Transverse colon (tissue), 4 donors: ENCODE measurements around the gene CNOT4. TPM values are rescaled to one million over a fixed set of nuclear protein-coding genes. Genes with fewer than 3 reads are reported as not detected.

ENCODE experiments used
- DNase-seq: peaks from one replicate; pipeline ENCODE4 v3.0.0-alpha.2; 2019
- H3K27ac ChIP-seq, 4 donors: fragments of 200-600 bp; sonication (generic); 2 replicates each; pipeline ENCODE4 v1.5.1; 2016 to 2018; ENCODE audit warnings: inconsistent platforms in 4 of 4
- H3K27me3 ChIP-seq: fragments of 200-600 bp; sonication (generic); 2 replicates; pipeline ENCODE4 v1.5.1; 2017; ENCODE audit warnings: inconsistent platforms
- H3K36me3 ChIP-seq, 4 donors: fragments of 200-600 bp; sonication (generic); 2 replicates each; pipeline ENCODE4 v1.5.1; 2017 to 2019; ENCODE audit warnings: inconsistent platforms in 4 of 4
- H3K4me1 ChIP-seq, 4 donors: fragments of 200-600 bp; sonication (generic); 2 replicates each; pipeline ENCODE4 v1.5.1; 2017 to 2020; ENCODE audit warnings: inconsistent platforms in 4 of 4
- H3K4me3 ChIP-seq, 4 donors: fragments of 200-600 bp; sonication (generic); 1 replicate in 1 of 4; 2 replicates in 3 of 4; pipeline versions ENCODE4 v1.5.1 to v1.6.1; 2017 to 2019; ENCODE audit warnings: inconsistent platforms in 4 of 4
- H3K9me3 ChIP-seq, 2 donors: fragments of 200-600 bp; sonication (generic); 2 replicates each; pipeline ENCODE4 v1.5.1; 2017 to 2019; ENCODE audit warnings: inconsistent platforms in 2 of 2
- CTCF ChIP-seq, 5 experiments: fragments of 200-600 bp in 3 of 5; fragments of 450-650 bp in 2 of 5; sonication (generic) in 3 of 5; IDR thresholded peaks; 1 replicate in 2 of 5; 2 replicates in 3 of 5; pipeline ENCODE4 v1.5.1; 2016 to 2017; ENCODE audit warnings: antibody characterized with exemption in 5 of 5, inconsistent platforms in 3 of 5, mild to moderate bottlenecking in 2 of 5, moderate library complexity in 1 of 5
- EP300 ChIP-seq: sonication (generic); formaldehyde crosslinking; IDR thresholded peaks from one replicate; pipeline ENCODE4 v1.6.1; 2017; ENCODE audit warnings: antibody characterized with exemption, low read depth
- POLR2A ChIP-seq: fragments of 450-650 bp; IDR thresholded peaks from one replicate; pipeline ENCODE4 v1.6.1; 2016; ENCODE audit warnings: antibody characterized with exemption, mild to moderate bottlenecking, moderate library complexity
- POLR2AphosphoS5 ChIP-seq, 3 donors: sonication (generic); formaldehyde crosslinking; IDR thresholded peaks; one replicate each; pipeline ENCODE4 v1.6.1; 2016; ENCODE audit warnings: antibody characterized with exemption in 3 of 3
- WGBS, 2 donors: methylation state at CpG; one replicate each; pipeline ENCODE4 v1.1.5; 2018; ENCODE audit warnings: low coverage in 1 of 2; 5-methylcytosine and 5-hydroxymethylcytosine counted together
- in situ Hi-C, 4 donors: fragments of 200-750 bp; cut with MboI; loops; one replicate each; pipeline versions ENCODE4 v1.15.0 to v1.15.1; 2017; ENCODE audit warnings: low sequenced_read_pairs in 3 of 4, low pct_ligation_motif_present in 1 of 4, low pct_unique_long_range_greater_than_20kb in 1 of 4
- intact Hi-C: fragments of 100-400 bp; cut with DNase I; formaldehyde crosslinking; loops from one replicate; pipeline ENCODE4 v1.15.1; 2023; ENCODE audit warnings: low total_unique reads
- total RNA-seq, 4 donors: library from RNA; depleted of rRNA; stranded (reverse); fragments of >200 nt; gene quantifications; one replicate each; pipeline ENCODE4 v1.1.0, GENCODE V29; 2016

Gene CNOT4
- total RNA-seq, 4 donors from 2014 or later = 18.4 to 82.2 (median 29.9) TPM

GRCh38 chr7:135441791-135442190 is 68.1 kb downstream of the CNOT4 start:
- intact Hi-C loops = no loop called here
- in situ Hi-C loops = no loop called here

GRCh38 chr7:135434047-135434446 is 75.9 kb downstream of the CNOT4 start:
- H3K27me3 ChIP-seq = no peaks in the 10 kb centered on the region
- peaks cover 0 to 22% (median 10%) of the 10 kb centered on the region in 4 donors for H3K36me3 ChIP-seq
- DNase-seq = no peak
- no peak overlapping the region for H3K4me3 ChIP-seq
- H3K27ac ChIP-seq = no peak overlapping the region
- H3K4me1 ChIP-seq = peaks cover 0 to 7% (median 1%) of the 10 kb centered on the region in 4 donors
- intact Hi-C loops (no loop called here), in situ Hi-C loops (no loop called here)
- 81 to 87% methylated on average over 3 to 4 of the region's 4 CpGs for WGBS, 2 donors
- no peaks in the 10 kb centered on the region for H3K9me3 ChIP-seq
- TF ChIP-seq POLR2A (no peak), CTCF (IDR thresholded peaks at IDR 0.05) (no peak), POLR2AphosphoS5 (IDR thresholded peaks at IDR 0.05) (no peak), EP300 (no peak)

More at GRCh38 chr7:135441791-135442190, 68.1 kb downstream of the CNOT4 start:
- DNase-seq = no peak
- Histone ChIP-seq H3K27me3 (no peaks in the 10 kb centered on the region), H3K36me3 (peaks cover 0 to 12% (median 4%) of the 10 kb centered on the region in 4 donors), H3K27ac (no peak overlapping the region), H3K9me3 (no peaks in the 10 kb centered on the region), H3K4me3 (no peak overlapping the region), H3K4me1 (no peaks in the 10 kb centered on the region)
- TF ChIP-seq POLR2A (no peak), EP300 (no peak), CTCF (IDR thresholded peaks at IDR 0.05) (no peak), POLR2AphosphoS5 (IDR thresholded peaks at IDR 0.05) (no peak)

GRCh38 chr7:135430626-135431025 is 79.3 kb downstream of the CNOT4 start:
- Histone ChIP-seq H3K36me3 (peaks cover 0 to 9% (median 3%) of the 10 kb centered on the region in 4 donors), H3K4me3 (no peak overlapping the region), H3K27me3 (no peaks in the 10 kb centered on the region), H3K27ac (no peak overlapping the region), H3K9me3 (no peaks in the 10 kb centered on the region), H3K4me1 (peaks cover 0 to 20% (median 1%) of the 10 kb centered on the region in 4 donors)
- DNase-seq = no peak
- 94 to 100% methylated on average over 1 of the region's 1 CpG for WGBS, 2 donors
- TF ChIP-seq POLR2A (no peak), POLR2AphosphoS5 (IDR thresholded peaks at IDR 0.05) (no peak), CTCF (IDR thresholded peaks at IDR 0.05) (no peak), EP300 (no peak)
- intact Hi-C loops (no loop called here), in situ Hi-C loops (no loop called here)

- no peak overlapping the region for H3K27ac ChIP-seq
- intact Hi-C loops = no loop called here
- H3K27me3 ChIP-seq = no peaks in the 10 kb centered on the region
- TF ChIP-seq EP300 (no peak), CTCF (IDR thresholded peaks at IDR 0.05) (no peak), POLR2A (no peak), POLR2AphosphoS5 (IDR thresholded peaks at IDR 0.05) (no peak)
- no peaks in the 10 kb centered on the region for H3K9me3 ChIP-seq
- 20 to 60% methylated on average over 1 of the region's 1 CpG for WGBS, 2 donors
- peaks cover 0 to 21% (median 1%) of the 10 kb centered on the region in 4 donors for H3K4me1 ChIP-seq
- no peak for DNase-seq
- H3K36me3 ChIP-seq = no peaks in the 10 kb centered on the region
- no peak overlapping the region for H3K4me3 ChIP-seq
- in situ Hi-C loops = no loop called here
Observed at GRCh38 chr7:135428879-135429278, 81.0 kb downstream of the CNOT4 start.
